PFSK-1 (cell line): Measurements from ENCODE around the gene SS18L1.

Experiments used
- FOXP2 ChIP-seq: optimal IDR thresholded peaks from 2 replicates; pipeline ENCODE3; 2011; ENCODE audit warnings: borderline replicate concordance, control low read depth, inconsistent platforms; ENCODE audit not compliant: insufficient read depth; ENCODE audit errors: extremely low read length, extremely low read depth
- POLR2AphosphoS5 ChIP-seq: IDR thresholded peaks from 2 replicates; pipeline ENCODE4 v1.6.1; 2012; ENCODE audit warnings: low read depth, mild to moderate bottlenecking, control low read depth, low read length, moderate library complexity
- REST ChIP-seq, 2 experiments: IDR thresholded peaks; 2 replicates each; pipeline versions ENCODE4 v1.6.1 to v1.8.0; 2011 to 2012; ENCODE audit warnings: low read depth in 2 of 2, low read length in 2 of 2, control low read depth in 1 of 2, inconsistent platforms in 1 of 2, mild to moderate bottlenecking in 1 of 2, moderate library complexity in 1 of 2; ENCODE audit not compliant: insufficient read depth in 1 of 2
- SIN3A ChIP-seq: IDR thresholded peaks from 2 replicates; pipeline ENCODE4 v1.6.1; 2012; ENCODE audit warnings: mild to moderate bottlenecking, low read length, moderate library complexity, borderline replicate concordance; ENCODE audit not compliant: insufficient read depth
- TAF1 ChIP-seq: IDR thresholded peaks from 2 replicates; pipeline ENCODE4 v1.6.1; 2012; ENCODE audit warnings: low read length, control low read depth, borderline replicate concordance; ENCODE audit not compliant: insufficient read depth

DNA sequence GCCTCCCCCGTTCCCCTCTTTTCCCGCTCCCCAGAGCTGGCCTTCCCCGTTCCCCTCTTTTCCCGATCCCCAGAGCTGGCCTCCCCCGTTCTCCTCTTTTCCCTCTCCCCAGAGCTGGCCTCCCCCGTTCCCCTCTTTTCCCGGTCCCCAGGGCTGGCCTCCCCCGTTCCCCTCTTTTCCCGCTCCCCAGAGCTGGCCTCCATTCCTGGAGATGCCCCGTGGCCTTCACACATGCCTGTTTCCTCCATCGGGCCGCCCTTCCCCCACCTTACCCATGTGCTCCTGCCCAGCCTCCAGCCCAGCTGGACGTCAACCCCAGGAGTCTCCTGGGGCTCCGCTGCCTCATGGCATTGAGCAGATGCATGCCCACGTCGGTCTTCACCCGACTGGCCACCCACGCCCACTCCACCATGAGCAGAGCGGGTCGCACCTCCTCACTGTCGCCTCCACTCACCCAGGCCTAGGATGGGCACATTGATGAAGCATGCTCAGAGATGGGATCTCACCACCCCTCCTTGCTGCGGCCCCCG lies 8.3 kb downstream of the SS18L1 start:
- no peak for TF ChIP-seq POLR2AphosphoS5
- TF ChIP-seq TAF1: no peak
- no peak for TF ChIP-seq SIN3A
- no peak for TF ChIP-seq REST (IDR thresholded peaks at IDR 0.05; ENCODE audit: insufficient read depth in 1 of 2, low read depth in 2 of 2, low read length in 2 of 2)
- no peak for TF ChIP-seq FOXP2
